Vein endothelial cell (primary cell): ENCODE results near the gene ZNF691. TPM values are rescaled to one million over a fixed set of nuclear protein-coding genes. Genes with fewer than 3 reads are reported as not detected.

Experiments used
- total RNA-seq: library from RNA; depleted of rRNA; stranded (reverse); fragments of >200 nt; gene quantifications from 2 replicates; pipeline ENCODE4 v1.2.3, GENCODE V29; 2012

The ZNF691 gene
- 5.9 and 6.2 TPM in 2 replicates for total RNA-seq

GRCh38 chr1:42846257-42847110 lies at the start of gene ZNF691:
Gene ZNF691, plus strand, starts transcription at chr1:42846613. Its CDS starts 3,046 bp downstream, at chr1:42849659.

GRCh38 chr1:42816585-42817439 lies 29.6 kb upstream of the ZNF691 start, which contains the start of the genes ERMAP and SVBP:
Gene ERMAP, plus strand, starts transcription at chr1:42817122. Its CDS starts 13,327 bp downstream, at chr1:42830449.
Gene SVBP, minus strand, starts transcription at chr1:42817397. Its CDS starts 853 bp downstream, at chr1:42816544.

Other genes starting within 250 kb of the ZNF691 start
- 28.4 and 40.8 TPM in 2 replicates for gene PPIH, start 188.2 kb upstream of the ZNF691 start, total RNA-seq
- 645 and 748 TPM in 2 replicates for gene YBX1, start 164.2 kb upstream of the ZNF691 start, total RNA-seq
- not detected in 2 replicates for gene CLDN19, start 106.4 kb upstream of the ZNF691 start, total RNA-seq
- 120 and 159 TPM in 2 replicates for gene P3H1, start 79.6 kb upstream of the ZNF691 start, total RNA-seq
- 4.9 and 5.9 TPM in 2 replicates for gene C1orf50, start 79.4 kb upstream of the ZNF691 start, total RNA-seq
- not detected in 2 replicates for gene TMEM269, start 61.6 kb upstream of the ZNF691 start, total RNA-seq
- 7.8 and 10.5 TPM in 2 replicates for gene ERMAP, start 29.5 kb upstream of the ZNF691 start, total RNA-seq
- 17.6 and 25.2 TPM in 2 replicates for gene SVBP, start 29.2 kb upstream of the ZNF691 start, total RNA-seq
- gene SLC2A1, start 112.3 kb downstream of the ZNF691 start, total RNA-seq = 60.3 and 86.9 TPM in 2 replicates